Loucy (cell line): Measurements from ENCODE around the gene PACSIN3.

Source experiments
- H2AFZ ChIP-seq: fragments of 200-600 bp; sonication (generic); 2 replicates; pipeline ENCODE4 v1.6.0; 2016; ENCODE audit warnings: antibody characterized with exemption, mild to moderate bottlenecking, low read length, moderate library complexity
- H3F3A ChIP-seq: fragments of 200-600 bp; 2 replicates; pipeline ENCODE4 v1.6.0; 2016; ENCODE audit warnings: antibody characterized with exemption, low read depth, mild to moderate bottlenecking
- H3K27me3 ChIP-seq: fragments of 200-600 bp; sonication (generic); 2 replicates; pipeline ENCODE4 v1.6.1; 2014; ENCODE audit warnings: low read length, mild to moderate bottlenecking; ENCODE audit not compliant: insufficient read depth, poor library complexity, severe bottlenecking
- H3K36me3 ChIP-seq: fragments of 200-600 bp; sonication (generic); 2 replicates; pipeline ENCODE4 v1.6.1; 2016; ENCODE audit warnings: low read length; ENCODE audit not compliant: insufficient read depth
- H3K4me1 ChIP-seq: fragments of 200-600 bp; sonication (generic); 2 replicates; pipeline ENCODE4 v1.5.1; 2014; ENCODE audit warnings: low read length, mild to moderate bottlenecking; ENCODE audit not compliant: insufficient read depth, poor library complexity, severe bottlenecking
- H3K4me2 ChIP-seq: fragments of 200-600 bp; sonication (generic); 2 replicates; pipeline ENCODE4 v1.6.0; 2014; ENCODE audit warnings: antibody characterized with exemption, low read length, low read depth, mild to moderate bottlenecking; ENCODE audit not compliant: poor library complexity, severe bottlenecking
- H3K4me3 ChIP-seq: fragments of 200-600 bp; sonication (generic); 2 replicates; pipeline ENCODE4 v1.5.1; 2014; ENCODE audit warnings: low read length, mild to moderate bottlenecking, mixed read lengths; ENCODE audit not compliant: poor library complexity, severe bottlenecking
- H3K79me2 ChIP-seq: fragments of 200-600 bp; sonication (generic); 2 replicates; pipeline ENCODE4 v1.6.1; 2014; ENCODE audit warnings: low read length; ENCODE audit not compliant: insufficient read depth
- H3K9ac ChIP-seq: fragments of 200-600 bp; sonication (generic); 2 replicates; pipeline ENCODE4 v1.6.0; 2014; ENCODE audit warnings: mild to moderate bottlenecking, low read depth, low read length, moderate library complexity; ENCODE audit not compliant: poor library complexity, severe bottlenecking
- H3K9me2 ChIP-seq: fragments of 200-600 bp; sonication (generic); replicated peaks from 2 replicates; pipeline ENCODE4 v1.6.1; 2016; ENCODE audit warnings: low read depth, low read length, mixed read lengths
- H3K9me3 ChIP-seq: fragments of 200-600 bp; sonication (generic); 2 replicates; pipeline ENCODE4 v1.6.1; 2014; ENCODE audit warnings: mild to moderate bottlenecking, antibody characterized with exemption, low read length, low read depth; ENCODE audit not compliant: insufficient read depth
- H4K20me1 ChIP-seq: fragments of 200-600 bp; sonication (generic); 2 replicates; pipeline ENCODE4 v1.6.0; 2014; ENCODE audit warnings: antibody characterized with exemption, low read length, mild to moderate bottlenecking; ENCODE audit not compliant: insufficient read depth, poor library complexity, severe bottlenecking
- CTCF ChIP-seq: fragments of 200-600 bp; sonication (generic); conservative IDR thresholded peaks from 2 replicates; pipeline ENCODE4 v1.5.1; 2014; ENCODE audit warnings: mild to moderate bottlenecking, antibody characterized with exemption, low read length
- EZH2phosphoT487 ChIP-seq: fragments of 200-600 bp; IDR thresholded peaks from 2 replicates; pipeline ENCODE4 v1.6.1; 2018; ENCODE audit warnings: antibody characterized with exemption, mild to moderate bottlenecking, moderate library complexity, borderline replicate concordance

The PACSIN3 gene

GRCh38 chr11:47143322-47143721, 42.9 kb downstream of the PACSIN3 start:
- no peak overlapping the region for H3K4me3 ChIP-seq
- H3K9ac ChIP-seq = no peak overlapping the region
- no peak overlapping the region for H3K4me2 ChIP-seq
- H4K20me1 ChIP-seq = no peaks in the 10 kb centered on the region
- no peaks in the 10 kb centered on the region for H3K4me1 ChIP-seq
- H3K79me2 ChIP-seq = no peaks in the 10 kb centered on the region
- H3F3A ChIP-seq = no peaks in the 10 kb centered on the region
- no peaks in the 10 kb centered on the region for H3K27me3 ChIP-seq
- no peaks in the 10 kb centered on the region for H3K9me3 ChIP-seq
- H3K9me2 ChIP-seq = no peaks in the 10 kb centered on the region
- H2AFZ ChIP-seq = no peak overlapping the region
- peaks cover under 1% of the 10 kb centered on the region; the same call in 1 of the 2 replicates for H3K36me3 ChIP-seq
- no peak for TF ChIP-seq CTCF

- no peaks in the 10 kb centered on the region for H3K79me2 ChIP-seq
- no peaks in the 10 kb centered on the region for H3K9me3 ChIP-seq
- H3K4me1 ChIP-seq = no peaks in the 10 kb centered on the region
- H3F3A ChIP-seq = no peaks in the 10 kb centered on the region
- H4K20me1 ChIP-seq = no peaks in the 10 kb centered on the region
- H3K27me3 ChIP-seq = no peaks in the 10 kb centered on the region
- H3K4me2 ChIP-seq = no peak overlapping the region
- no peaks in the 10 kb centered on the region for H3K9me2 ChIP-seq
- no peak overlapping the region for H3K4me3 ChIP-seq
- TF ChIP-seq EZH2phosphoT487 (no peak), CTCF (no peak)
- no peak overlapping the region for H3K9ac ChIP-seq
- no peak overlapping the region for H2AFZ ChIP-seq
- H3K36me3 ChIP-seq = peaks cover 11% of the 10 kb centered on the region; the same call in 1 of the 2 replicates
Measured at GRCh38 chr11:47139878-47140277, 46.4 kb downstream of the PACSIN3 start.

- H2AFZ ChIP-seq = no peak overlapping the region
- no peaks in the 10 kb centered on the region for H3K27me3 ChIP-seq
- no peaks in the 10 kb centered on the region for H3F3A ChIP-seq
- H3K9ac ChIP-seq = no peak overlapping the region
- H3K4me3 ChIP-seq = no peak overlapping the region
- no peaks in the 10 kb centered on the region for H3K4me1 ChIP-seq
- no peaks in the 10 kb centered on the region for H3K9me2 ChIP-seq
- no peaks in the 10 kb centered on the region for H3K79me2 ChIP-seq
- no peaks in the 10 kb centered on the region for H4K20me1 ChIP-seq
- H3K36me3 ChIP-seq = peaks cover 11% of the 10 kb centered on the region; the same call in 1 of the 2 replicates
- no peaks in the 10 kb centered on the region for H3K9me3 ChIP-seq
- H3K4me2 ChIP-seq = no peak overlapping the region
- TF ChIP-seq EZH2phosphoT487 (no peak), CTCF (no peak)
Measured at GRCh38 chr11:47137476-47137875, 48.8 kb downstream of the PACSIN3 start.
